K562 (cell line): ENCODE data around the gene MADD.

Experiments used
- ATF1 ChIP-seq, 2 experiments: fragments of 450-650 bp in 1 of 2; IDR thresholded peaks; 2 replicates each; pipeline ENCODE4 v1.6.1; 2016; ENCODE audit warnings: missing compliant biosample characterization in 1 of 2, missing genetic modification characterization in 1 of 2
- CHD2 ChIP-seq: IDR thresholded peaks from 2 replicates; pipeline ENCODE4 v1.6.1; 2011; ENCODE audit warnings: low read depth, low read length
- EP300 ChIP-seq: IDR thresholded peaks from 2 replicates; pipeline ENCODE4 v1.6.1; 2012; ENCODE audit warnings: low read length, improper control_type of control experiment
- FOXK2 ChIP-seq, 2 experiments: fragments of 450-650 bp; IDR thresholded peaks in 1 of 2; conservative IDR thresholded peaks in 1 of 2; 2 replicates each; pipeline ENCODE4 v1.6.1; 2016; ENCODE audit warnings: low read depth in 2 of 2, mild to moderate bottlenecking in 1 of 2
- GABPA ChIP-seq: fragments of 200-800 bp; sonication (Bioruptor generic); conservative IDR thresholded peaks from 2 replicates; pipeline ENCODE4 v1.6.1; 2016; ENCODE audit warnings: low read depth, missing genetic modification characterization, missing compliant biosample characterization
- MAZ ChIP-seq, 2 experiments: fragments of 450-650 bp in 1 of 2; sonication (generic) in 1 of 2; formaldehyde crosslinking; IDR thresholded peaks in 1 of 2; conservative IDR thresholded peaks in 1 of 2; 2 replicates each; pipeline versions ENCODE4 v1.4.0 to v1.5.0; 2020; ENCODE audit warnings: mild to moderate bottlenecking in 1 of 2, missing genetic modification reagents in 1 of 2
- NFXL1 ChIP-seq: fragments of 450-650 bp; formaldehyde crosslinking; IDR thresholded peaks from 2 replicates; pipeline ENCODE4 v1.4.0; 2021; ENCODE audit warnings: mild to moderate bottlenecking
- POLR2A ChIP-seq: fragments of 450-650 bp; conservative IDR thresholded peaks from 2 replicates; pipeline ENCODE4 v1.6.1; 2016
- POLR2AphosphoS5 ChIP-seq: IDR thresholded peaks from 2 replicates; pipeline ENCODE4 v1.6.1; 2011; ENCODE audit warnings: mild to moderate bottlenecking, low read depth, low read length, moderate library complexity; ENCODE audit not compliant: control insufficient read depth, insufficient read depth
- SIN3A ChIP-seq, 2 experiments: fragments of 150-350 bp in 1 of 2; IDR thresholded peaks; 2 replicates each; pipeline ENCODE4 v1.6.1; 2011 to 2016; ENCODE audit warnings: borderline replicate concordance in 2 of 2, low read depth in 2 of 2, low read length in 2 of 2, mild to moderate bottlenecking in 2 of 2, moderate library complexity in 2 of 2; ENCODE audit not compliant: control insufficient read depth in 1 of 2
- TF ChIP-seq, protein P1 (sequence below), 3 experiments: IDR thresholded peaks in 2 of 3; conservative IDR thresholded peaks in 1 of 3; 2 replicates each; pipeline ENCODE4 v1.5.1; 2011 to 2012; ENCODE audit warnings: low read length in 3 of 3, mild to moderate bottlenecking in 3 of 3, control low read depth in 2 of 3, improper control_type of control experiment in 1 of 3, inconsistent platforms in 1 of 3, low read depth in 1 of 3, mixed read lengths in 1 of 3, moderate library complexity in 1 of 3; ENCODE audit not compliant: insufficient read depth in 2 of 3
- TF ChIP-seq, protein P2 (sequence below): fragments of 250-450 bp; sonication (Bioruptor Pico); IDR thresholded peaks from 2 replicates; pipeline ENCODE4 v1.8.0; 2021; ENCODE audit warnings: moderate library complexity, mild to moderate bottlenecking, inconsistent platforms
- TF ChIP-seq, protein P3 (sequence below): fragments of 450-650 bp; IDR thresholded peaks from 2 replicates; pipeline ENCODE4 v1.6.1; 2016

DNA sequence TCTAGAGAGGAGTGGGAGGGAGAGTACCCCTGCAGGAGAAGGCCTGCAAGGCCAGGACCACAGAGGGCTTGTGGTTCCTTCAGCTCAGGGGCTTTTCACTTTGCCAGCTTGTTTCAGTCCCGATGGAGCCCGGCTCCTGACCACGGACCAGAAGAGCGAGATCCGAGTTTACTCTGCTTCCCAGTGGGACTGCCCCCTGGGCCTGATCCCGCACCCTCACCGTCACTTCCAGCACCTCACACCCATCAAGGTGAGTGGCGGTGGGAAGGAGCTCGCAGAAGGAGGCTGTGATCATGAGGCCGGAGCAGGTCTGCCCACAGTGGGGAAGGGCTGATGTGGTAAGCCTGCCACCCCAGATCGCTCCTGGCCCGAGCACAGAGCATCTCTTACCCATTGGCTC, 34.8 kb upstream of the MADD start:
- TF ChIP-seq POLR2A, result no peak
- no peak for TF ChIP-seq ATF1 (CRISPR knock-in tag; IDR thresholded peaks at IDR 0.05)
- TF ChIP-seq ATF1 (tag; IDR thresholded peaks at IDR 0.05), result no peak
- TF ChIP-seq, protein P1, sequence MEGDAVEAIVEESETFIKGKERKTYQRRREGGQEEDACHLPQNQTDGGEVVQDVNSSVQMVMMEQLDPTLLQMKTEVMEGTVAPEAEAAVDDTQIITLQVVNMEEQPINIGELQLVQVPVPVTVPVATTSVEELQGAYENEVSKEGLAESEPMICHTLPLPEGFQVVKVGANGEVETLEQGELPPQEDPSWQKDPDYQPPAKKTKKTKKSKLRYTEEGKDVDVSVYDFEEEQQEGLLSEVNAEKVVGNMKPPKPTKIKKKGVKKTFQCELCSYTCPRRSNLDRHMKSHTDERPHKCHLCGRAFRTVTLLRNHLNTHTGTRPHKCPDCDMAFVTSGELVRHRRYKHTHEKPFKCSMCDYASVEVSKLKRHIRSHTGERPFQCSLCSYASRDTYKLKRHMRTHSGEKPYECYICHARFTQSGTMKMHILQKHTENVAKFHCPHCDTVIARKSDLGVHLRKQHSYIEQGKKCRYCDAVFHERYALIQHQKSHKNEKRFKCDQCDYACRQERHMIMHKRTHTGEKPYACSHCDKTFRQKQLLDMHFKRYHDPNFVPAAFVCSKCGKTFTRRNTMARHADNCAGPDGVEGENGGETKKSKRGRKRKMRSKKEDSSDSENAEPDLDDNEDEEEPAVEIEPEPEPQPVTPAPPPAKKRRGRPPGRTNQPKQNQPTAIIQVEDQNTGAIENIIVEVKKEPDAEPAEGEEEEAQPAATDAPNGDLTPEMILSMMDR (IDR thresholded peaks at IDR 0.05 in 2 of 3, conservative IDR thresholded peaks at IDR 0.05 in 1 of 3; ENCODE audit: insufficient read depth in 2 of 3, low read depth in 1 of 3, low read length in 3 of 3), result no peak
- no peak for TF ChIP-seq EP300
- TF ChIP-seq, protein P2, sequence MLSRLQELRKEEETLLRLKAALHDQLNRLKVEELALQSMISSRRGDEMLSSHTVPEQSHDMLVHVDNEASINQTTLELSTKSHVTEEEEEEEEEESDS, result no peak
- no peak for TF ChIP-seq POLR2AphosphoS5
- no peak for TF ChIP-seq NFXL1 (CRISPR knock-in tag)
- no peak for TF ChIP-seq CHD2
- no peak for TF ChIP-seq SIN3A (IDR thresholded peaks at IDR 0.05; ENCODE audit: borderline replicate concordance in 2 of 2, control insufficient read depth in 1 of 2, low read depth in 2 of 2, low read length in 2 of 2)
- TF ChIP-seq FOXK2 (conservative IDR thresholded peaks at IDR 0.05 in 1 of 2, IDR thresholded peaks at IDR 0.05 in 1 of 2; ENCODE audit: low read depth in 2 of 2), result no peak
- TF ChIP-seq MAZ (CRISPR knock-in tag; conservative IDR thresholded peaks at IDR 0.05 in 1 of 2, IDR thresholded peaks at IDR 0.05 in 1 of 2), result no peak
- TF ChIP-seq GABPA (tag), result no peak
- TF ChIP-seq, protein P3, sequence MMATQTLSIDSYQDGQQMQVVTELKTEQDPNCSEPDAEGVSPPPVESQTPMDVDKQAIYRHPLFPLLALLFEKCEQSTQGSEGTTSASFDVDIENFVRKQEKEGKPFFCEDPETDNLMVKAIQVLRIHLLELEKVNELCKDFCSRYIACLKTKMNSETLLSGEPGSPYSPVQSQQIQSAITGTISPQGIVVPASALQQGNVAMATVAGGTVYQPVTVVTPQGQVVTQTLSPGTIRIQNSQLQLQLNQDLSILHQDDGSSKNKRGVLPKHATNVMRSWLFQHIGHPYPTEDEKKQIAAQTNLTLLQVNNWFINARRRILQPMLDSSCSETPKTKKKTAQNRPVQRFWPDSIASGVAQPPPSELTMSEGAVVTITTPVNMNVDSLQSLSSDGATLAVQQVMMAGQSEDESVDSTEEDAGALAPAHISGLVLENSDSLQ, result no peak
